ENCODE data around the gene STRIP2. TPM values are rescaled to one million over a fixed set of nuclear protein-coding genes. Genes with fewer than 3 reads are reported as not detected.

Gene STRIP2
- total RNA-seq, 2 donors from 2014 or later: 11.7 to 15.8 TPM

GRCh38 chr7:129482781-129483180, 48.5 kb downstream of the STRIP2 start:
- Histone ChIP-seq H3K9me3 (ENCODE audit: control insufficient read depth, low read length) (peaks cover 1% of the 10 kb centered on the region), H3K4me3 (ENCODE audit: low read length) (no peak overlapping the region), H3K27me3 (ENCODE audit: control insufficient read depth, insufficient read depth, low read length, poor library complexity, severe bottlenecking) (no peaks in the 10 kb centered on the region), H3K9ac (ENCODE audit: extremely low read depth, low read length, poor library complexity, severe bottlenecking) (no peak overlapping the region), H3K4me1 (ENCODE audit: control insufficient read depth, insufficient read depth, low read length) (no peaks in the 10 kb centered on the region), H3K27ac (ENCODE audit: low read depth, low read length) (no peak overlapping the region), H3K36me3 (ENCODE audit: control insufficient read depth, insufficient read depth, low read length) (peaks cover 19% of the 10 kb centered on the region)
- no peak for DNase-seq
- Mint-ChIP-seq H3K4me3 (no peak overlapping the region), H3K27ac (no peak overlapping the region), H3K4me1 (no peaks in the 10 kb centered on the region), H3K36me3 (ENCODE audit: low read depth) (peaks cover 59% of the 10 kb centered on the region), H3K9me3 (peaks cover 4% of the 10 kb centered on the region), H3K27me3 (ENCODE audit: insufficient read depth) (no peaks in the 10 kb centered on the region)
- TF ChIP-seq CTCF (conservative IDR thresholded peaks at IDR 0.05): no peak
- WGBS, 2 experiments (ENCODE audit: insufficient coverage in 1 of 2, insufficient read length in 1 of 2): 96 to 97% methylated on average over 8 of the region's 8 CpGs

DNA sequence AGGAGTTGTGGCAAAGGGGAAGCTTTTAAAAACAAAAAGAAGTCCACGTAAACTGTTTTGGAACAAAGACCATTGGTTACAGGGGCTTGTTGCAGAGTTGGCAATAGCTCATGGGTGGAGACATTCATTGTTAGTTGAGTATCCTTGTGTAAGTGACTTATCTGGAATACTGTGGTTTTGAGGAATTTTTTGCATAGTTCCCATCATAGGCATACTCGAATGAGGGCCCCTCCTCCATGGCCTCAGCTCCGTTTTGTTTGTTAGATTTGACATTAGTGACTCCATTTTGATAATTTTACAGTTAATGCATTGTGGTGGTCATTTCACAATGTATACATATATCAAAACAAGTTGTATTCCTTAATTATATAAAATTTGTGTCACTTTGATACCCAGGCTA, 55.3 kb downstream of the STRIP2 start:
- no peak for TF ChIP-seq CTCF (conservative IDR thresholded peaks at IDR 0.05)
- Histone ChIP-seq H3K36me3 (ENCODE audit: control insufficient read depth, insufficient read depth, low read length) (peaks cover 10% of the 10 kb centered on the region), H3K27me3 (ENCODE audit: control insufficient read depth, insufficient read depth, low read length, poor library complexity, severe bottlenecking) (no peaks in the 10 kb centered on the region), H3K9ac (ENCODE audit: extremely low read depth, low read length, poor library complexity, severe bottlenecking) (no peak overlapping the region), H3K4me3 (ENCODE audit: low read length) (no peak overlapping the region), H3K27ac (ENCODE audit: low read depth, low read length) (no peak overlapping the region), H3K9me3 (ENCODE audit: control insufficient read depth, low read length) (no peaks in the 10 kb centered on the region), H3K4me1 (ENCODE audit: control insufficient read depth, insufficient read depth, low read length) (no peaks in the 10 kb centered on the region)
- H3K9me3 Mint-ChIP-seq: no peaks in the 10 kb centered on the region
- DNase-seq: no peak
- H3K4me1 Mint-ChIP-seq: peaks cover 4% of the 10 kb centered on the region
- H3K27me3 Mint-ChIP-seq (ENCODE audit: insufficient read depth): no peaks in the 10 kb centered on the region
- 78 to 90% methylated on average over 1 to 3 of the region's 3 CpGs for WGBS, 2 experiments (ENCODE audit: insufficient coverage in 1 of 2, insufficient read length in 1 of 2)
- H3K4me3 Mint-ChIP-seq: no peak overlapping the region
- peaks cover 20% of the 10 kb centered on the region for H3K36me3 Mint-ChIP-seq (ENCODE audit: low read depth)
- no peak overlapping the region for H3K27ac Mint-ChIP-seq

GRCh38 chr7:129492391-129492790, 58.2 kb downstream of the STRIP2 start:
- WGBS, 2 experiments (ENCODE audit: insufficient coverage in 1 of 2, insufficient read length in 1 of 2): 97% methylated on average over 2 of the region's 2 CpGs; no CpG with 5 or more reads in 1 of the 2 experiments
- no peak overlapping the region for H3K9ac ChIP-seq (ENCODE audit: extremely low read depth, low read length, poor library complexity, severe bottlenecking)
- TF ChIP-seq CTCF (conservative IDR thresholded peaks at IDR 0.05): no peak

More at GRCh38 chr7:129492391-129492790, 58.2 kb downstream of the STRIP2 start:
- H3K4me3 Mint-ChIP-seq: no peak overlapping the region
- Histone ChIP-seq H3K9me3 (ENCODE audit: control insufficient read depth, low read length) (no peaks in the 10 kb centered on the region), H3K36me3 (ENCODE audit: control insufficient read depth, insufficient read depth, low read length) (peaks cover 2% of the 10 kb centered on the region), H3K27ac (ENCODE audit: low read depth, low read length) (no peak overlapping the region), H3K4me3 (ENCODE audit: low read length) (no peak overlapping the region), H3K27me3 (ENCODE audit: control insufficient read depth, insufficient read depth, low read length, poor library complexity, severe bottlenecking) (no peaks in the 10 kb centered on the region), H3K4me1 (ENCODE audit: control insufficient read depth, insufficient read depth, low read length) (no peaks in the 10 kb centered on the region)
- H3K27ac Mint-ChIP-seq: no peak overlapping the region
- H3K4me1 Mint-ChIP-seq: peaks cover 4% of the 10 kb centered on the region
- DNase-seq: no peak
- no peaks in the 10 kb centered on the region for H3K9me3 Mint-ChIP-seq
- H3K36me3 Mint-ChIP-seq (ENCODE audit: low read depth): peaks cover 3% of the 10 kb centered on the region
- peaks cover 2% of the 10 kb centered on the region for H3K27me3 Mint-ChIP-seq (ENCODE audit: insufficient read depth)

All from endodermal cell (in vitro differentiated cells).